B cell (primary cell): Measurements from ENCODE around the gene MAPKBP1. TPM values are rescaled to one million over a fixed set of nuclear protein-coding genes. Genes with fewer than 3 reads are reported as not detected.

Experiments
- ATAC-seq: fragments of 200-7000 bp; cut with Tn5 transposase; one replicate; pipeline ENCODE4 v1.10.0; 2021; ENCODE audit warnings: low read depth, mild to moderate bottlenecking, moderate number of reproducible peaks, moderate library complexity
- CTCF ChIA-PET: fragments of 350-600 bp; sonication (Branson Sonifier 250); formaldehyde crosslinking; loops from one replicate; lab custom pipeline; 2021; ENCODE audit warnings: antibody characterized with exemption, inconsistent platforms; lab: Charles Lee
- POLR2A ChIA-PET: fragments of 350-600 bp; sonication (Branson Sonifier 250); formaldehyde crosslinking; loops from one replicate; lab custom pipeline; 2021; ENCODE audit warnings: antibody characterized with exemption; lab: Charles Lee
- DNase-seq: peaks from one replicate; pipeline ENCODE4 v3.0.0; 2013
- H2AFZ ChIP-seq: 2 replicates; pipeline ENCODE4 v1.6.1; 2012; ENCODE audit warnings: mild to moderate bottlenecking, low read depth, low read length; ENCODE audit not compliant: insufficient read depth, poor library complexity, severe bottlenecking
- H3K27ac ChIP-seq, 2 donors: 1 replicate in 1 of 2; 2 replicates in 1 of 2; pipeline ENCODE4 v1.5.1; 2012 to 2013; ENCODE audit warnings: low read length in 2 of 2, mild to moderate bottlenecking in 2 of 2, moderate library complexity in 1 of 2
- H3K27me3 ChIP-seq, 4 experiments: fragments of 200-600 bp in 1 of 4; sonication (generic) in 1 of 4; replicated peaks in 1 of 4; 1 replicate in 2 of 4; 2 replicates in 2 of 4; pipeline versions ENCODE4 v1.6.1 to v1.7.0; 2013 to 2016; ENCODE audit warnings: low read length in 3 of 4, mild to moderate bottlenecking in 2 of 4, mixed read lengths in 1 of 4, moderate library complexity in 1 of 4; ENCODE audit not compliant: insufficient read depth in 4 of 4, control insufficient read depth in 3 of 4; ENCODE audit errors: control extremely low read depth in 1 of 4
- H3K36me3 ChIP-seq, 2 experiments: replicated peaks in 1 of 2; 1 replicate in 1 of 2; 2 replicates in 1 of 2; pipeline versions ENCODE4 v1.6.1 to v1.7.1; 2013; ENCODE audit warnings: low read length in 1 of 2; ENCODE audit not compliant: insufficient read depth in 2 of 2, control insufficient read depth in 1 of 2; ENCODE audit errors: control extremely low read depth in 1 of 2, extremely low read depth in 1 of 2
- H3K4me1 ChIP-seq, 2 donors: fragments of 200-600 bp in 1 of 2; sonication (generic) in 1 of 2; 1 replicate in 1 of 2; 2 replicates in 1 of 2; pipeline versions ENCODE4 v1.5.1 to v1.6.1; 2013 to 2017; ENCODE audit warnings: low read length in 2 of 2; ENCODE audit not compliant: control insufficient read depth in 2 of 2, insufficient read depth in 2 of 2
- H3K4me2 ChIP-seq: replicated peaks from 2 replicates; pipeline ENCODE3; 2012; ENCODE audit warnings: mild to moderate bottlenecking, low read depth, low read length; ENCODE audit not compliant: poor library complexity, severe bottlenecking
- H3K4me3 ChIP-seq, 5 experiments: fragments of 200-600 bp in 1 of 5; sonication (generic) in 1 of 5; 1 replicate in 3 of 5; 2 replicates in 2 of 5; pipeline versions ENCODE4 v1.5.1 to v1.7.0; 2011 to 2016; ENCODE audit warnings: low read length in 4 of 5, mild to moderate bottlenecking in 4 of 5, low read depth in 2 of 5, control low read depth in 1 of 5, moderate library complexity in 1 of 5; ENCODE audit not compliant: insufficient read depth in 1 of 5; ENCODE audit errors: control extremely low read depth in 1 of 5, extremely low read depth in 1 of 5
- H3K79me2 ChIP-seq: fragments of 200-600 bp; sonication (generic); one replicate; pipeline ENCODE4 v1.6.0; 2016; ENCODE audit warnings: low read length; ENCODE audit not compliant: control insufficient read depth, insufficient read depth
- H3K9ac ChIP-seq: fragments of 200-600 bp; sonication (generic); 2 replicates; pipeline ENCODE4 v1.6.1; 2017; ENCODE audit warnings: mild to moderate bottlenecking, low read length, moderate library complexity
- H3K9me3 ChIP-seq, 3 donors: one replicate each; pipeline versions ENCODE4 v1.6.1 to v1.7.1; 2013; ENCODE audit warnings: low read length in 2 of 3; ENCODE audit not compliant: control insufficient read depth in 2 of 3, insufficient read depth in 1 of 3; ENCODE audit errors: control extremely low read depth in 1 of 3
- H4K20me1 ChIP-seq: 2 replicates; pipeline ENCODE4 v1.6.0; 2012; ENCODE audit warnings: mild to moderate bottlenecking, low read length; ENCODE audit not compliant: insufficient read depth, control insufficient read depth, poor library complexity, severe bottlenecking
- H3K27ac Mint-ChIP-seq: one replicate; pipeline ENCODE4 v1.8.0; 2021; ENCODE audit warnings: mixed read lengths
- H3K27me3 Mint-ChIP-seq: one replicate; pipeline ENCODE4 v1.8.0; 2021; ENCODE audit warnings: mixed read lengths
- H3K4me1 Mint-ChIP-seq: one replicate; pipeline ENCODE4 v1.8.0; 2021; ENCODE audit warnings: mixed read lengths
- H3K4me3 Mint-ChIP-seq: one replicate; pipeline ENCODE4 v1.8.0; 2021; ENCODE audit warnings: mixed read lengths
- H3K9me3 Mint-ChIP-seq: one replicate; pipeline ENCODE4 v1.8.0; 2022; ENCODE audit warnings: mixed read lengths; ENCODE audit not compliant: insufficient read depth
- EZH2 ChIP-seq: IDR thresholded peaks from 2 replicates; pipeline ENCODE4 v1.6.1; 2012; ENCODE audit warnings: borderline replicate concordance, low read depth, mild to moderate bottlenecking, moderate library complexity, low read length; ENCODE audit not compliant: insufficient read depth, poor library complexity, severe bottlenecking
- WGBS: methylation state at CpG from one replicate; pipeline ENCODE4 v1.1.5; 2013; ENCODE audit warnings: missing lambda C conversion rate; ENCODE audit not compliant: insufficient coverage; 5-methylcytosine and 5-hydroxymethylcytosine counted together
- intact Hi-C: fragments of 100-400 bp; cut with micrococcal nuclease; formaldehyde crosslinking; loops from one replicate; pipeline ENCODE4 v1.10.0; 2022
- polyA plus RNA-seq: library from polyadenylated mRNA; depleted of rRNA; stranded (reverse); fragments of >200 nt; gene quantifications from 2 replicates; pipeline ENCODE4 v1.2.3, GENCODE V29; 2012
- total RNA-seq, 2 donors: library from RNA; stranded (reverse); fragments of 120-200 nt in 1 of 2; gene quantifications; 1 replicate in 1 of 2; 2 replicates in 1 of 2; pipeline versions ENCODE4 v1.2.3 to v1.2.4, GENCODE V29; 2013 to 2022
- TF ChIP-seq, protein P1 (sequence below): fragments of 200-600 bp; IDR thresholded peaks from one replicate; pipeline ENCODE4 v1.8.0; 2022; ENCODE audit warnings: antibody characterized with exemption, mild to moderate bottlenecking

Gene MAPKBP1
- total and polyA plus RNA-seq, 2 donors (not counting 1 experiment from before 2014, with no cell fraction given): 14.1 to 59.2 TPM

DNA sequence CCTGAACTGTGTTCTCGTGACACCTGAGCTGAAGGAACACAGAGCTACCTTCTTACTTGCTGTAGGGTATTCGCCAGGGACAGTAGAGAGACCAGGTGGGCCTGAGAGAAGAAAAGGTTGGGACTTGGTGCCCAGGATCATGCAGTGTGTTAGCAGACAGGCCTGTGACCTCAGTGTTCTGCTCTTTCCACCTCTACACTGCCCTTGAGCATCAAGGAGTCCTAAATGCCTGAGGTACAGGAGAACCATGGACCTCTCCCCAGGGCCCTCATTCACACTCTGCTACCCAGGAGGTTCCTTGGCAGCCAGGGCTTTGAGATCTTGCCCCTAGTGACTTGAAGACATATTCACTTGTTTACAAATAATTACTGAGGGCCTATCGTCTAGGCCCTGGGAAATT is 31.4 kb downstream of the MAPKBP1 start:
- H3K9ac ChIP-seq: no peak overlapping the region
- Mint-ChIP-seq H3K9me3 (no peaks in the 10 kb centered on the region), H3K27ac (no peak overlapping the region), H3K4me1 (peaks cover 6% of the 10 kb centered on the region), H3K27me3 (no peaks in the 10 kb centered on the region), H3K4me3 (no peak overlapping the region)
- TF ChIP-seq, protein P1, sequence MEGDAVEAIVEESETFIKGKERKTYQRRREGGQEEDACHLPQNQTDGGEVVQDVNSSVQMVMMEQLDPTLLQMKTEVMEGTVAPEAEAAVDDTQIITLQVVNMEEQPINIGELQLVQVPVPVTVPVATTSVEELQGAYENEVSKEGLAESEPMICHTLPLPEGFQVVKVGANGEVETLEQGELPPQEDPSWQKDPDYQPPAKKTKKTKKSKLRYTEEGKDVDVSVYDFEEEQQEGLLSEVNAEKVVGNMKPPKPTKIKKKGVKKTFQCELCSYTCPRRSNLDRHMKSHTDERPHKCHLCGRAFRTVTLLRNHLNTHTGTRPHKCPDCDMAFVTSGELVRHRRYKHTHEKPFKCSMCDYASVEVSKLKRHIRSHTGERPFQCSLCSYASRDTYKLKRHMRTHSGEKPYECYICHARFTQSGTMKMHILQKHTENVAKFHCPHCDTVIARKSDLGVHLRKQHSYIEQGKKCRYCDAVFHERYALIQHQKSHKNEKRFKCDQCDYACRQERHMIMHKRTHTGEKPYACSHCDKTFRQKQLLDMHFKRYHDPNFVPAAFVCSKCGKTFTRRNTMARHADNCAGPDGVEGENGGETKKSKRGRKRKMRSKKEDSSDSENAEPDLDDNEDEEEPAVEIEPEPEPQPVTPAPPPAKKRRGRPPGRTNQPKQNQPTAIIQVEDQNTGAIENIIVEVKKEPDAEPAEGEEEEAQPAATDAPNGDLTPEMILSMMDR: no peak
- TF ChIP-seq EZH2: no peak
- H3K4me1 ChIP-seq: peaks cover 5 to 9% of the 10 kb centered on the region in 2 donors
- H3K4me2 ChIP-seq: no peak overlapping the region
- WGBS: 100% methylated on average over 1 of the region's 3 CpGs
- no peaks in the 10 kb centered on the region for H4K20me1 ChIP-seq
- POLR2A ChIA-PET: no interaction called here
- H3K27me3 ChIP-seq: no peaks in the 10 kb centered on the region
- no peak overlapping the region for H2AFZ ChIP-seq
- DNase-seq (no peak), ATAC-seq (no peak)
- intact Hi-C loops: no loop called here
- H3K79me2 ChIP-seq: no peaks in the 10 kb centered on the region
- H3K27ac ChIP-seq: no peak overlapping the region
- H3K36me3 ChIP-seq: peaks cover 0 to 5% of the 10 kb centered on the region in 2 experiments
- CTCF ChIA-PET: interaction anchor here (1.7 to 15.7 kb wide), 2 partner anchors 30 to 202 kb away, joined by 3 to 716 read pairs; partner anchors contain the start of gene MAPKBP1
- H3K9me3 ChIP-seq: no peaks in the 10 kb centered on the region
- no peak overlapping the region for H3K4me3 ChIP-seq

DNA sequence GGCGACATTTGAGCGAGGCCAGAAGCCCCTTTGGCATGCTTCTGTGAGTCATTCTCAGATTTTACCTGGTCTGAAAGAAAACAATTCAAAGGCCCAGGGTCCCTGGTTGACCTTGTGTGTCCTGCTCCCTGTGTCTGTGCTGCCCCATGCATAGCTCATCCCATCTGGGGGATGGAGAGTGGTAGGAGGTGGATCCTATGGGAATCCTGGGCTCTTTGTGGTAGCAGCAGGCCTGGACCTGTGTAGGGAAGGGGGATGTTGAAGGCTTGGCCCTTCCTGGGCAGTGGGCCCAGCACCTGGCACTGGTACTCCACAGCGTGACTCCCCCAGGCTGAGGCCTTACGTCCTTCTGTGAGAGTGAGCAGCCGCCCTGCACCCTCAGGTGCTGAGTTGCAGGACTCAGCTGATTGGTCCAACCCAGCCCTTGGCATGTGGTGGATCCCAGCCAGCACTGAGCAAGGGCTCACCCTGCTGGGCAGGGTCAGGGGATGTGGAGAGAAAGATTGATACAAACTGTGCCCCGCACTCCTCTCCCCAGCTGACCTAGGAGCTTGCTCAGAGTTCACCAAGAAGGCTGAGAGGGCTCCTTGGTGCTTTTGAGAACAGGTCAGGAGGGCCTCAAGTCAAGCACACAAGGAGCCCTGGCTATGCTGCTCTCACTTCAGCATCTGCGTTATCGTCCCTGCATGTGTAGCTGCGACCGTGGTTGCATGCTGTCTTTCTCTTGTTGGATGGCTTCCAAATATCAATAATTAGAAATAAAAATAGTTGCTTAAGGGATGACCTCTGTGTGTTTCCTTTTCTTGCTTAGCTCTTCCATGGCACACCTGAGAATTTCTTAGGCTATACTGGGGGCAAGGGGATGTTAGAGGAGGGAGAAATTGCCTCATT is 32.3 kb downstream of the MAPKBP1 start:
- no peak overlapping the region for H3K27ac ChIP-seq
- no peak overlapping the region for H3K4me2 ChIP-seq
- H3K4me3 ChIP-seq: no peak overlapping the region
- H3K79me2 ChIP-seq: no peaks in the 10 kb centered on the region
- DNase-seq: no peak
- H3K27me3 Mint-ChIP-seq: no peaks in the 10 kb centered on the region
- TF ChIP-seq, protein P1: no peak
- TF ChIP-seq EZH2: no peak
- H3K4me1 ChIP-seq: peaks cover 5 to 17% of the 10 kb centered on the region in 2 donors
- H4K20me1 ChIP-seq: no peaks in the 10 kb centered on the region
- peaks cover 0 to 2% of the 10 kb centered on the region in 2 experiments for H3K36me3 ChIP-seq
- intact Hi-C loops: no loop called here
- ATAC-seq: no peak
- H3K4me3 Mint-ChIP-seq: no peak overlapping the region
- ChIA-PET POLR2A (interaction anchor here (0.9 kb wide), 1 partner anchor 28 kb away, joined by 3 read pairs; no protein-coding TSS in a partner anchor), CTCF (interaction anchor here (0.8 to 15.7 kb wide), 4 partner anchors 11 to 98 kb away, joined by 3 to 716 read pairs (median 5); partner anchors contain the start of gene MAPKBP1)
- H3K4me1 Mint-ChIP-seq: peaks cover 10% of the 10 kb centered on the region
- no peak overlapping the region for H3K27ac Mint-ChIP-seq
- whole genome bisulfite sequencing: 95% methylated on average over 8 of the region's 10 CpGs
- H3K9ac ChIP-seq: no peak overlapping the region
- no peaks in the 10 kb centered on the region for H3K9me3 Mint-ChIP-seq
- H2AFZ ChIP-seq: no peak overlapping the region
- no peaks in the 10 kb centered on the region for H3K27me3 ChIP-seq
- no peaks in the 10 kb centered on the region for H3K9me3 ChIP-seq
